GM12873 (cell line): ENCODE data around the gene CHEK1.
A peak's percentile ranks its signal among the peaks of the same experiment; 100 is the strongest.

Experiments used
- TF ChIP-seq, protein P1 (sequence below): IDR thresholded peaks from 2 replicates; pipeline ENCODE4 v1.5.1; 2012; ENCODE audit warnings: low read depth, mild to moderate bottlenecking, moderate library complexity, low read length, control low read depth; ENCODE audit not compliant: insufficient read depth; ENCODE audit errors: missing control alignments

Gene CHEK1

GRCh38 chr11:125626288-125626950 is 1.5 kb downstream of the CHEK1 start:
- TF ChIP-seq, protein P1, sequence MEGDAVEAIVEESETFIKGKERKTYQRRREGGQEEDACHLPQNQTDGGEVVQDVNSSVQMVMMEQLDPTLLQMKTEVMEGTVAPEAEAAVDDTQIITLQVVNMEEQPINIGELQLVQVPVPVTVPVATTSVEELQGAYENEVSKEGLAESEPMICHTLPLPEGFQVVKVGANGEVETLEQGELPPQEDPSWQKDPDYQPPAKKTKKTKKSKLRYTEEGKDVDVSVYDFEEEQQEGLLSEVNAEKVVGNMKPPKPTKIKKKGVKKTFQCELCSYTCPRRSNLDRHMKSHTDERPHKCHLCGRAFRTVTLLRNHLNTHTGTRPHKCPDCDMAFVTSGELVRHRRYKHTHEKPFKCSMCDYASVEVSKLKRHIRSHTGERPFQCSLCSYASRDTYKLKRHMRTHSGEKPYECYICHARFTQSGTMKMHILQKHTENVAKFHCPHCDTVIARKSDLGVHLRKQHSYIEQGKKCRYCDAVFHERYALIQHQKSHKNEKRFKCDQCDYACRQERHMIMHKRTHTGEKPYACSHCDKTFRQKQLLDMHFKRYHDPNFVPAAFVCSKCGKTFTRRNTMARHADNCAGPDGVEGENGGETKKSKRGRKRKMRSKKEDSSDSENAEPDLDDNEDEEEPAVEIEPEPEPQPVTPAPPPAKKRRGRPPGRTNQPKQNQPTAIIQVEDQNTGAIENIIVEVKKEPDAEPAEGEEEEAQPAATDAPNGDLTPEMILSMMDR, result peak; percentile 30

DNA sequence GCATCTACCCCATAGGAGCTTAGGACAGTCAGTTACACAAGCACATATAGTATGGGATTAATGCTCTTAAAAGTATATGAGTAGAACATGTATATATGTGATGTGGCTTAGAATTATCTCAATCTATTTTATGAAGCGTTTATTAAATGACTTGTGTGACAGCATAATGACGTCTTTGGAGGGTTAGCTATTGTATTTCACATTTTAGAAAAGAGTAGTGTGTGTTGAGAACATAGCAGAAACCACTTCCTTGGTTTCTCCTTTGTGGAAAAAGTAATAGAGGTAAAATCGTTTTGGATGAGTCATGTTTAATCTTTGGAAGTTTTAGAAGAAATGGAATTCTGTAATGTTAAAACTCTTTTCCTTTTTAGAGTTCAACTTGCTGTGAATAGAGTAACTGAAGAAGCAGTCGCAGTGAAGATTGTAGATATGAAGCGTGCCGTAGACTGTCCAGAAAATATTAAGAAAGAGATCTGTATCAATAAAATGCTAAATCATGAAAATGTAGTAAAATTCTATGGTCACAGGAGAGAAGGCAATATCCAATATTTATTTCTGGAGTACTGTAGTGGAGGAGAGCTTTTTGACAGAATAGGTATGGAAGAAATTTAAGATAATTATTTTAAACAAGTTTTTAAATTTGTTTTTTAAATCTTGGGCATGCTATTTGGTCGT is 2.4 kb downstream of the CHEK1 start:
- TF ChIP-seq, protein P1, result no peak

DNA sequence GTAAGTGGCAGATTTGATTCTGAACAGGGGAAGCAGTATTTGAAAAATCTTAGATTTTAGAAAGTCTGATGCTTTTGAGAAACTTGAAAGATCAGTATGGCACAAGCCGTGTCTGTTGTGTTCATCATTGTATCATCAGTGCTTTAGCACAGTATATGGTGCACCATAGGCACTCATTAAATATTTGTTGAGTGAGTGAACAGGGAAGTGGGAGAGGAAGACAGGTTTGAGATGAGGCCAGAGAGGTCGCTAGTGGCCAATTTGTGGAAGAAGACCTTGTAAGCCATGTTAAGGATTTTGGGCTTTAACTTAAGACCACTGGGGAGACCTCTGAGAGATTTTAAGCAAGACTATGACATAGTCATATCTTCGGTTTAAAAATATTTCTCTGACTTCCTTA is 12.9 kb downstream of the CHEK1 start:
- TF ChIP-seq, protein P1, result no peak

- TF ChIP-seq, protein P1, result no peak
These were observed 13.4 kb downstream of the CHEK1 start for GRCh38 chr11:125638315-125638714.

DNA sequence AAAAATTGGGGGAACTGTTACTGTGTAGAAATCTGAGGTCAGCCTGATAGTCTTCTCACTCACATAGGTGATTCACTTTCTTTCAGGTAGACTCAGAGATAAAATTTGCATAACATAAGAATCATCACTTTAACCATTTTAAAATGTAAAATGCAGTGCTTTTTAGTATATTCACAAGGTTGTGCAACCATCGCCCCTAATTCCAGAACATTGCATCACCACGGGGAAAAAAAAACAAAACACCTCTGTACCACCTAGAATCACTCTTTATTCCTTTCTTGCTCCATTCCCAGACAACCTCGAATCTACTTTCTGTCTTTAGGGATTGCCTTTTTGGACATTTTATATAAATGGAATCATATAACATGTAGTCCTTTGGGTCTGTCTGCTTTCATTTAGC is 20.9 kb downstream of the CHEK1 start:
- TF ChIP-seq, protein P1, result no peak

- TF ChIP-seq, protein P1, result no peak
These were observed 24.7 kb downstream of the CHEK1 start for GRCh38 chr11:125649465-125650166.

- TF ChIP-seq, protein P1, result no peak
These were observed 37.7 kb downstream of the CHEK1 start for GRCh38 chr11:125662689-125663088.
